Measurements from ENCODE around the gene IBSP. TPM values are rescaled to one million over a fixed set of nuclear protein-coding genes. Genes with fewer than 3 reads are reported as not detected.

IBSP gene
- total and polyA plus RNA-seq, 9 of the 15 experiments (the other 6 are each of a cell fraction or from before 2014, with no cell fraction given), result not detected

- DNase-seq (ENCODE audit: extremely low read depth in 1 of 4, low spot score in 3 of 4) (peak in 3 of 4 experiments; percentile 11 to 12 (median 12)), FAIRE-seq (no peak), ATAC-seq (peak; percentile 66)
- no peaks in the 10 kb centered on the region for H3K36me3 ChIP-seq (ENCODE audit: control insufficient read depth, insufficient read depth, low read length)
- no peak overlapping the region for H2AFZ ChIP-seq (ENCODE audit: low read depth, low read length)
- in situ Hi-C loops (cut with MboI), result no loop called here
- no peaks in the 10 kb centered on the region for H3K9me3 ChIP-seq (replicated peaks; ENCODE audit: control insufficient read depth, insufficient read depth, low read depth, low read length)
- CTCF ChIA-PET (ENCODE audit: low intra/inter-chr PET ratio), result interaction anchor here (0.6 to 2.8 kb wide), 2 partner anchors 78 to 159 kb away, joined by 3 to 27 read pairs; no protein-coding TSS in a partner anchor
- H3K9me1 ChIP-seq (ENCODE audit: control insufficient read depth, insufficient read depth, low read length), result no peaks in the 10 kb centered on the region
- H4K20me1 ChIP-seq (replicated peaks; ENCODE audit: control insufficient read depth, insufficient read depth, low read length), result no peaks in the 10 kb centered on the region; the same call in 1 of the 2 replicates
- no peaks in the 10 kb centered on the region for H3K79me2 ChIP-seq (ENCODE audit: control insufficient read depth, insufficient read depth, low read length)
- H3K4me1 ChIP-seq (replicated peaks in 1 of 2; ENCODE audit: control insufficient read depth in 2 of 2, insufficient read depth in 2 of 2, low read length in 2 of 2), result no peaks in the 10 kb centered on the region
- intact Hi-C loops (cut with micrococcal nuclease), result loop anchor here (5.0 kb wide), 1 partner anchor 296 kb away; no protein-coding TSS in a partner anchor
- TF ChIP-seq DACH1 (IDR thresholded peaks at IDR 0.05; ENCODE audit: partially characterized antibody) (no peak), CTCF (IDR thresholded peaks at IDR 0.05 in 2 of 3, conservative IDR thresholded peaks at IDR 0.05 in 1 of 3; ENCODE audit: insufficient read depth in 2 of 3, low read depth in 1 of 3, low read length in 3 of 3) (peak; percentile 38 to 54 (median 52); a peak in 4 of 6 replicates), KLF13 (tag; IDR thresholded peaks at IDR 0.05; ENCODE audit: borderline replicate concordance, low read depth) (peak; percentile 70), RAD21 (CRISPR knock-in tag; conservative IDR thresholded peaks at IDR 0.05 in 1 of 2, IDR thresholded peaks at IDR 0.05 in 1 of 2) (peak; percentile 39 to 46)
- no TSS peak for BruUV-seq (replicated peaks)
- no peak overlapping the region for H3K4me2 ChIP-seq (ENCODE audit: insufficient read depth, low read length)
- no peak overlapping the region for H3K9ac ChIP-seq (ENCODE audit: insufficient read depth in 1 of 2, low read depth in 2 of 2, low read length in 2 of 2)
- WGBS (ENCODE audit: insufficient coverage, low coverage, missing lambda C conversion rate), result 0% methylated on average over 6 of the region's 6 CpGs
- no peak overlapping the region for H3K4me3 ChIP-seq
- no peaks in the 10 kb centered on the region for H3K27me3 ChIP-seq (ENCODE audit: control insufficient read depth in 2 of 2, insufficient read depth in 2 of 2, low read length in 2 of 2)
- POLR2A ChIA-PET, result interaction anchor here (0.5 to 0.8 kb wide), 4 partner anchors 150 to 195 kb away, joined by 3 to 5 read pairs (median 3); no protein-coding TSS in a partner anchor
- no peak overlapping the region for H3K27ac ChIP-seq (ENCODE audit: extremely low read depth, low read depth, low read length)
These were observed 38.9 kb downstream of the IBSP start for GRCh38 chr4:87838205-87838604.
